Activated effector memory CD4-positive, alpha-beta T cell treated with Interleukin-2 at 50 U/mL for 16 hours (primary cell): ENCODE results near the gene GAMT.

Source experiments
- DNase-seq: peaks from one replicate; pipeline ENCODE4 v3.0.0-alpha.2; 2020

GAMT gene

GRCh38 chr19:1383312-1384084, 17.8 kb downstream of the GAMT start, which contains the start of gene NDUFS7:
NDUFS7 (plus strand) TSS chr19:1383907; CDS start chr19:1383927, 20 bp downstream.
- DNase-seq = peak; percentile 92

GRCh38 chr19:1383017-1383311, 18.4 kb downstream of the GAMT start:
- no peak for DNase-seq

- no peak for DNase-seq
These were observed 19.1 kb downstream of the GAMT start for GRCh38 chr19:1382250-1382649.

- DNase-seq = no peak
These were observed 21.3 kb downstream of the GAMT start for GRCh38 chr19:1379961-1380489.

- DNase-seq = no peak
These were observed 22.0 kb downstream of the GAMT start for GRCh38 chr19:1379126-1379905.

GRCh38 chr19:1377965-1378785, 23.2 kb downstream of the GAMT start:
- no peak for DNase-seq

- no peak for DNase-seq
These were observed 24.0 kb downstream of the GAMT start for GRCh38 chr19:1377176-1377964.

GRCh38 chr19:1376415-1376805, 24.9 kb downstream of the GAMT start:
- no peak for DNase-seq

- no peak for DNase-seq
These were observed 27.1 kb downstream of the GAMT start for GRCh38 chr19:1374250-1374577.

GRCh38 chr19:1373534-1374249, 27.6 kb downstream of the GAMT start:
- DNase-seq = no peak

- no peak for DNase-seq
These were observed 28.3 kb downstream of the GAMT start for GRCh38 chr19:1373042-1373533.

GRCh38 chr19:1370579-1371361, 30.6 kb downstream of the GAMT start:
- no peak for DNase-seq

- no peak for DNase-seq
These were observed 32.0 kb downstream of the GAMT start for GRCh38 chr19:1369214-1369805.

- no peak for DNase-seq
These were observed 34.2 kb downstream of the GAMT start for GRCh38 chr19:1366899-1367870.

- DNase-seq = no peak
These were observed 35.0 kb downstream of the GAMT start for GRCh38 chr19:1366296-1366695.

- DNase-seq = no peak
These were observed 35.7 kb downstream of the GAMT start for GRCh38 chr19:1365319-1366269.

- no peak for DNase-seq
These were observed 37.2 kb downstream of the GAMT start for GRCh38 chr19:1364070-1364704.
